Neural progenitor cell (in vitro differentiated cells): ENCODE results near the gene PYM1.

Experiments used
- EZH2 ChIP-seq: fragments of 200-600 bp; sonication (generic); IDR thresholded peaks from 2 replicates; pipeline ENCODE4 v1.6.1; 2017; ENCODE audit warnings: antibody characterized with exemption, mild to moderate bottlenecking, moderate library complexity
- EZH2phosphoT487 ChIP-seq: fragments of 200-600 bp; sonication (generic); IDR thresholded peaks from 2 replicates; pipeline ENCODE4 v1.6.1; 2017; ENCODE audit warnings: antibody characterized with exemption
- TF ChIP-seq, protein P1 (sequence below): fragments of 200-600 bp; sonication (generic); IDR thresholded peaks from 2 replicates; pipeline ENCODE4 v1.5.1; 2017; ENCODE audit warnings: antibody characterized with exemption, mild to moderate bottlenecking

DNA sequence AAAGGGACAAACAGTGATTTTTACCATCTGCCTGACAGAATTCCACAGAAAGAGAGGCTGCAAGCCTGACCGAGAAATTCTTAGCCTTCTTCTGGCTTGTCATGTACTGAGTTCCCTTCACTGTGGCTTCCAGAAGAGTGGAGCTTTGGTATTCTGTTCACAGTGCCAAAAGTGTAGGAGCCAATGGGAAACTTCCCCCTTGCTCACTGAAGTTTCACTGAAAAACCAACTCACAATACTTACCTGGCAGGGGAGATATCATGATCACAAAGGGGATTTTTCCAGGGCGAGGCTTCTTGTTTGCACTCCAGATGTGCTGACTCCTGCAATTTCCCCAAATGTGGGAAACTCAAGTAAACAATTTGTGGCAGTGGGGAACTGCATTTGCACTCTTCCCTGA is 53.3 kb downstream of the PYM1 start:
- TF ChIP-seq, protein P1, sequence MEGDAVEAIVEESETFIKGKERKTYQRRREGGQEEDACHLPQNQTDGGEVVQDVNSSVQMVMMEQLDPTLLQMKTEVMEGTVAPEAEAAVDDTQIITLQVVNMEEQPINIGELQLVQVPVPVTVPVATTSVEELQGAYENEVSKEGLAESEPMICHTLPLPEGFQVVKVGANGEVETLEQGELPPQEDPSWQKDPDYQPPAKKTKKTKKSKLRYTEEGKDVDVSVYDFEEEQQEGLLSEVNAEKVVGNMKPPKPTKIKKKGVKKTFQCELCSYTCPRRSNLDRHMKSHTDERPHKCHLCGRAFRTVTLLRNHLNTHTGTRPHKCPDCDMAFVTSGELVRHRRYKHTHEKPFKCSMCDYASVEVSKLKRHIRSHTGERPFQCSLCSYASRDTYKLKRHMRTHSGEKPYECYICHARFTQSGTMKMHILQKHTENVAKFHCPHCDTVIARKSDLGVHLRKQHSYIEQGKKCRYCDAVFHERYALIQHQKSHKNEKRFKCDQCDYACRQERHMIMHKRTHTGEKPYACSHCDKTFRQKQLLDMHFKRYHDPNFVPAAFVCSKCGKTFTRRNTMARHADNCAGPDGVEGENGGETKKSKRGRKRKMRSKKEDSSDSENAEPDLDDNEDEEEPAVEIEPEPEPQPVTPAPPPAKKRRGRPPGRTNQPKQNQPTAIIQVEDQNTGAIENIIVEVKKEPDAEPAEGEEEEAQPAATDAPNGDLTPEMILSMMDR, result no peak
- TF ChIP-seq EZH2, result no peak
- no peak for TF ChIP-seq EZH2phosphoT487
